ENCODE measurements around the gene SACM1L. TPM values are rescaled to one million over a fixed set of nuclear protein-coding genes. Genes with fewer than 3 reads are reported as not detected.
"Not testable (repeated sequence)": the region's sequence is repeated elsewhere in the genome, so short reads cannot be mapped to it uniquely, and the experiment has no call there.

SACM1L gene
- total and polyA plus RNA-seq, 7 experiments from 2014 or later = 21.1 to 93.8 (median 69.6) TPM

DNA sequence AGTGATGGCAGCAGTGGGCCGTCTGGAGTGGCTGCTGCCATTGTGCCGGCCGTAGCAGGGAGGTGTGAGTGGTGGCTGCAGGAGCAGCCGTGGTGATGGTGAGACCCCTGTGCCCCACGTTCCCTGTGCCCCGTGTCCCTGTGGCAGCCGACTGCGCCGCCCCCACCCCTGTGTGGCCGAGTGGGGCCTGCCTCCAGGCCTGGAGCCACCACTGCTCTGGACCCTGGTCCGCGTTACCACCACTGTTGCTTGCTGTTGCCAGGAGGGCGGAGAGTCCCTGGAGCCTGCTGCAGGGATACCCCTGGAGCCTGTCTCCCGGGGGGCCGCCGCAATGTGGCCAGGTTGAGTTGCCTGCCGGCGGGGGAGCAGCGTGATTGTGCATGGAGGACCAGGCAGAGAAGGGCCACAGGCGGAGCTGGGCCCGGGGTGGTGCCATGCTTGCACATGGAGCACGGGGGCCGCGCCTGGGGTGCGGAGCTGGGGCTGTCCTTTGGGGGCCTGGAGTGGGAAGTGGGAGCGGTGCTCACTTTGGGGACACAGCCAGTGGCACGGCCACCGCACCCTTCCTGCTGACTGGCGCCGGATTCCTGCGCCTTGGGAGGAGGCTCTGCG is 57.1 kb downstream of the SACM1L start:
- Mint-ChIP-seq H3K27me3 (no peaks in the 10 kb centered on the region), H3K36me3 (peaks cover 6 to 25% (median 9%) of the 10 kb centered on the region in 5 donors), H3K27ac (peak overlapping the region in 1 of 9 donors; percentile 71), H3K4me3 (no peak overlapping the region), H3K9me3 (no peaks in the 10 kb centered on the region), H3K4me1 (peaks cover 7 to 19% (median 12%) of the 10 kb centered on the region in 7 donors)
- Histone ChIP-seq H3K4me3 (ENCODE audit: low read length) (no peak overlapping the region), H3K27me3 (ENCODE audit: control insufficient read depth in 2 of 2, insufficient read depth in 2 of 2, low read length in 2 of 2) (no peaks in the 10 kb centered on the region), H3K4me1 (ENCODE audit: control insufficient read depth in 2 of 2, insufficient read depth in 2 of 2, low read length in 2 of 2) (peaks cover 2 to 7% of the 10 kb centered on the region in 2 donors), H3K36me3 (ENCODE audit: control insufficient read depth in 2 of 3, insufficient read depth in 3 of 3, low read length in 3 of 3) (peaks cover 0 to 58% (median 18%) of the 10 kb centered on the region in 3 experiments), H3K9me3 (ENCODE audit: control insufficient read depth in 2 of 3, low read length in 3 of 3) (no peaks in the 10 kb centered on the region), H3K27ac (ENCODE audit: low read depth, low read length) (no peak overlapping the region)
- DNase-seq (no peak), ATAC-seq (no peak)
- intact Hi-C loops (cut with micrococcal nuclease) = no loop called here
- POLR2A ChIA-PET = no interaction called here
- CTCF ChIA-PET = no interaction called here

DNA sequence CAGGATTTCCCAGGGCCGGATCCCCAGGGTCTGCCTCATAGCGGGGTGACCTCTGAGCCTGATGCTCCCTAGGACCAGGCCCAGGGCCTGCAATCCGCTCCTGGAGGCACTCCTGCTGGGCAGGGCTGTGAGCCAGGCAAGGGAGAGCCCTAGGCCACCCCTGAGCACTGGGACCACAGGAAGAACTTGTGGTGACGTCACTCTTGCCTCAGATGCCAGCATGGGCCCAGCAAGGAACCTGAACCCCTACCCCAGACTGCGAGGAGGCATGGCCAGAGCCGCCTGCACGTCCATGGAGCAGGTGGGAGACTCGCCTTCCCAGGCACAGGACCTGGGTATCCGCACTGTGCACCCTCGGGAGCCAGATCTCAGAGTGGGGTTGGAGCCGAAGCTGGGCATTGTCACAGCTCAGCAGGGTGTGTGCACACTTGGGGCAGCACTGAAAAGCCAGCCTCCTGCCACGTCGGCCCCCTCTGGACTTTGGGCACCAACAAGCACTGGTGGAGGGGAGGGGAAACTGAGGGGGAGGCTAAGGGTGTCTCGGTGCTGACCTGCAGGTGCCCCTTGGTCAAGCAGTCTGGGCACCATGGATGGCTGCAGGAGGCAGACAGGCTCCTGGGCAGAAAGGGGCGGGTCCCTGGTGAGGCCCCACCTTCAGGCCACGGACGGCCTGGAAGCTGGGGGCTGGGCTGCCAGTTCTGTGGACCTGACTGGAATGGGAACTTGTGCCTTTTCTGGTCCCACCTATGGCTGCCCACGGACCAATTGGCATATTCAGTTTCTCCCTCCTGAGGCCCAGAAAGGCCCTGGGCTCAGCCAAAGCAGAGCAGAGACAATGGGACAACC is 57.8 kb downstream of the SACM1L start:
- Mint-ChIP-seq H3K4me1 (peaks cover under 1 to 11% (median 5%) of the 10 kb centered on the region in 7 donors), H3K27me3 (no peaks in the 10 kb centered on the region), H3K27ac (no peak overlapping the region), H3K9me3 (no peaks in the 10 kb centered on the region), H3K4me3 (no peak overlapping the region), H3K36me3 (peaks cover 4 to 20% (median 10%) of the 10 kb centered on the region in 5 donors)
- Histone ChIP-seq H3K4me3 (ENCODE audit: low read length) (no peak overlapping the region), H3K27ac (ENCODE audit: low read depth, low read length) (no peak overlapping the region), H3K36me3 (ENCODE audit: control insufficient read depth in 2 of 3, insufficient read depth in 3 of 3, low read length in 3 of 3) (peaks cover 0 to 56% (median 16%) of the 10 kb centered on the region in 3 experiments), H3K9me3 (ENCODE audit: control insufficient read depth in 2 of 3, low read length in 3 of 3) (no peaks in the 10 kb centered on the region), H3K27me3 (ENCODE audit: control insufficient read depth in 2 of 2, insufficient read depth in 2 of 2, low read length in 2 of 2) (no peaks in the 10 kb centered on the region), H3K4me1 (ENCODE audit: control insufficient read depth in 2 of 2, insufficient read depth in 2 of 2, low read length in 2 of 2) (no peaks in the 10 kb centered on the region)
- CTCF ChIA-PET = no interaction called here
- POLR2A ChIA-PET = no interaction called here
- intact Hi-C loops (cut with micrococcal nuclease) = no loop called here
- ATAC-seq = no peak
- no peak for DNase-seq

DNA sequence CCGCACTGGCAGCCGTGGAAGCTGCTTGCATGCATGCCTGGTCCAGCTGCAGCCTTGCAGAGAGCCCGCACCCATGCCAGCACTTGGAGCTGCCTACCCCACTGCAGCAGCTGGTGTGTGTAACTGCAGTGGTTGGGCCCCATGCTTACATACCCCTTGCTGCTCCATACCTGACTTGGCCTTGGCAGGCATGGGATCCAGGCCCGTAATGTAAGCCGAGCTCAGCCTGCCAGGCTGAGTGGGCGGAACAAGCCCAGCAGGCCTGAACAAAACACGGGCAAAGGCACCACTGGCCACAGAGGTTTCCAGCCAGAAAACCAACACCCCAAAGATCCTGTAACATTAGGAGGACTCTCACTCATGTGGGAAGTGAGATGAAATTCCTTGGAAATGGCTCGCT is 58.9 kb downstream of the SACM1L start:
- CTCF ChIA-PET = no interaction called here
- H3K27me3 Mint-ChIP-seq = no peaks in the 10 kb centered on the region

DNA sequence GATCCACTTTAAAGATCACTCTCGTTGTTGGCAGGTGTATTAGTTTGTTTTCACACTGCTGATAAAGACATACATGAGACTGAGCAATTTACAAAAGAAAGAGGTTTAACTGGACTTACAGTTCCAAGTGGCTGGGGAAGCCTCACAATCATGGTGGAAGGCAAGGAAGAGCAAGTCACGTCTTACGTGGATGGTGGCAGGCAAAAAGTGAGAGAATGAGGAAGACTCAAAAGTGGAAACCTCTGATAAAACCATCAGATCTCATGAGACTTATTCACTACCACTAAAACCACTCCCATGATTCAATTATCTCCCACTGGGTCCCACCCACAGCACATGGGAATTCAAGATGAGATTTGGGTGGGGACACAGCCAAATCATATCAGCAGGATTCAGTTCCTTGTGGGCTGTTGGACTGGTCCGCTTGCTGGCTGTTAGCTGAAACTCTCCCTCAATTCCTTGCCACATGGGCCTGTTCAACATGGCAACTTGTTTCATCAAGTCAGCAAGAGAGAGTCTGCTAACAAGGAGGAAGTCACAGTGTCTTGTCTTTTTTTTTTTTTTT is 59.9 kb downstream of the SACM1L start:
- CTCF ChIA-PET; H3K27ac ChIP-seq (ENCODE audit: low read depth, low read length); DNase-seq; H3K9me3 Mint-ChIP-seq; POLR2A ChIA-PET; H3K4me1 Mint-ChIP-seq; H3K4me3 ChIP-seq (ENCODE audit: low read length); intact Hi-C loops (cut with micrococcal nuclease); H3K4me1 ChIP-seq (ENCODE audit: control insufficient read depth in 2 of 2, insufficient read depth in 2 of 2, low read length in 2 of 2); ATAC-seq; H3K27me3 ChIP-seq (ENCODE audit: control insufficient read depth in 2 of 2, insufficient read depth in 2 of 2, low read length in 2 of 2); H3K4me3 Mint-ChIP-seq; H3K9me3 ChIP-seq (ENCODE audit: control insufficient read depth in 2 of 3, low read length in 3 of 3); H3K27me3 Mint-ChIP-seq: not testable (repeated sequence)
- H3K36me3 ChIP-seq (ENCODE audit: control insufficient read depth in 2 of 3, insufficient read depth in 3 of 3, low read length in 3 of 3) = peaks cover 0 to 39% (median 6%) of the 10 kb centered on the region in 3 experiments
- Mint-ChIP-seq H3K36me3 (peaks cover 4 to 20% (median 5%) of the 10 kb centered on the region in 5 donors), H3K27ac (peak overlapping the region in 5 of 9 donors; percentile 25 to 54 (median 33))

More for the DNA sequence above, 58.9 kb downstream of the SACM1L start:
- Mint-ChIP-seq H3K36me3 (peaks cover 4 to 15% (median 7%) of the 10 kb centered on the region in 5 donors), H3K27ac (peak overlapping the region in 1 of 9 donors; percentile 63), H3K9me3 (no peaks in the 10 kb centered on the region), H3K4me3 (no peak overlapping the region), H3K4me1 (peaks cover 0 to 7% (median 0%) of the 10 kb centered on the region in 7 donors)
- POLR2A ChIA-PET = no interaction called here
- Histone ChIP-seq H3K4me1 (ENCODE audit: control insufficient read depth in 2 of 2, insufficient read depth in 2 of 2, low read length in 2 of 2) (no peaks in the 10 kb centered on the region), H3K27ac (ENCODE audit: low read depth, low read length) (no peak overlapping the region), H3K36me3 (ENCODE audit: control insufficient read depth in 2 of 3, insufficient read depth in 3 of 3, low read length in 3 of 3) (peaks cover 0 to 48% (median 13%) of the 10 kb centered on the region in 3 experiments), H3K4me3 (ENCODE audit: low read length) (no peak overlapping the region), H3K9me3 (ENCODE audit: control insufficient read depth in 2 of 3, low read length in 3 of 3) (no peaks in the 10 kb centered on the region), H3K27me3 (ENCODE audit: control insufficient read depth in 2 of 2, insufficient read depth in 2 of 2, low read length in 2 of 2) (no peaks in the 10 kb centered on the region)
- no peak for DNase-seq
- ATAC-seq = no peak
- intact Hi-C loops (cut with micrococcal nuclease) = no loop called here

DNA sequence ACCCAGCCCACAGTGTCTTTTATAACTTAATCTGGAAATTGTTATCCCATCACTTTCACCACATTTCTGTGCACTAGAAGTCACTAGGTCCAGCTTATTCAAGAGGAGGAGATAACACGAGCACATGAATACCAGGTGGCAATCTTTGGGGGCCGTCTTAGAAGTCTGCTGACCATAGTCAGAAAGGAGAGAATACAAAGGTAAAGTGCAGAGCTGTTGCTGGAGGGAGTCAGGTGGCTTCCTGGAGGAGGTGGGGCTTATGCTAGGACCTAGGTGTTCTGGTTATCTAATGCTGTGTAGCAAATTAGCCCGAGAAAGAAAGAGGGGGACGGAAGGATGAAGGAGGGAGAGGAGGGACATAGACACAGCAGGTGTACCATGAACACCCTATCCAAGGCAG is 60.7 kb downstream of the SACM1L start:
- Mint-ChIP-seq H3K4me3 (no peak overlapping the region), H3K27me3 (no peaks in the 10 kb centered on the region), H3K9me3 (no peaks in the 10 kb centered on the region), H3K4me1 (peaks cover 0 to 7% (median 0%) of the 10 kb centered on the region in 7 donors), H3K36me3 (peaks cover 4 to 20% (median 5%) of the 10 kb centered on the region in 5 donors), H3K27ac (no peak overlapping the region)
- intact Hi-C loops (cut with micrococcal nuclease) = no loop called here
- CTCF ChIA-PET = no interaction called here
- DNase-seq = no peak
- POLR2A ChIA-PET = no interaction called here
- ATAC-seq = no peak
- H3K4me1 ChIP-seq (ENCODE audit: control insufficient read depth in 2 of 2, insufficient read depth in 2 of 2, low read length in 2 of 2) = no peaks in the 10 kb centered on the region
- no peak overlapping the region for H3K27ac ChIP-seq (ENCODE audit: low read depth, low read length)
- no peaks in the 10 kb centered on the region for H3K9me3 ChIP-seq (ENCODE audit: control insufficient read depth in 2 of 3, low read length in 3 of 3)
- peaks cover 0 to 32% (median 6%) of the 10 kb centered on the region in 3 experiments for H3K36me3 ChIP-seq (ENCODE audit: control insufficient read depth in 2 of 3, insufficient read depth in 3 of 3, low read length in 3 of 3)
- H3K4me3 ChIP-seq (ENCODE audit: low read length) = no peak overlapping the region
- no peaks in the 10 kb centered on the region for H3K27me3 ChIP-seq (ENCODE audit: control insufficient read depth in 2 of 2, insufficient read depth in 2 of 2, low read length in 2 of 2)

GRCh38 chr3:45751537-45752242 is 62.5 kb downstream of the SACM1L start:
- peaks cover 0 to 14% (median 0%) of the 10 kb centered on the region in 3 experiments for H3K36me3 ChIP-seq (ENCODE audit: control insufficient read depth in 2 of 3, insufficient read depth in 3 of 3, low read length in 3 of 3)
- H3K9me3 ChIP-seq (ENCODE audit: control insufficient read depth in 2 of 3, low read length in 3 of 3) = no peaks in the 10 kb centered on the region
- POLR2A ChIA-PET = no interaction called here
- DNase-seq (no peak), ATAC-seq (no peak)
- CTCF ChIA-PET = no interaction called here
- Mint-ChIP-seq H3K36me3 (peaks cover 0 to 11% (median 2%) of the 10 kb centered on the region in 5 donors), H3K9me3 (no peaks in the 10 kb centered on the region), H3K4me3 (no peak overlapping the region), H3K27me3 (no peaks in the 10 kb centered on the region), H3K27ac (no peak overlapping the region), H3K4me1 (peaks cover 0 to 7% (median 0%) of the 10 kb centered on the region in 7 donors)
- intact Hi-C loops (cut with micrococcal nuclease) = no loop called here
- H3K4me1 ChIP-seq (ENCODE audit: control insufficient read depth in 2 of 2, insufficient read depth in 2 of 2, low read length in 2 of 2) = no peaks in the 10 kb centered on the region
- no peak overlapping the region for H3K27ac ChIP-seq (ENCODE audit: low read depth, low read length)
- H3K27me3 ChIP-seq (ENCODE audit: control insufficient read depth in 2 of 2, insufficient read depth in 2 of 2, low read length in 2 of 2) = no peaks in the 10 kb centered on the region
- no peak overlapping the region for H3K4me3 ChIP-seq (ENCODE audit: low read length)
